ENCODE measurements around the gene KAT6B.

Gene KAT6B

GRCh38 chr10:74995806-74996205 is 169.4 kb downstream of the KAT6B start:
- no peak for DNase-seq (ENCODE audit: insufficient read length, low spot score)
- TF ChIP-seq PAX5 (IDR thresholded peaks at IDR 0.05; ENCODE audit: insufficient read depth, low read length, severe bottlenecking) (no peak), POU2F2 (IDR thresholded peaks at IDR 0.05; ENCODE audit: low read depth, low read length) (no peak), POLR2A (IDR thresholded peaks at IDR 0.05; ENCODE audit: low read depth, low read length) (no peak), SPI1 (IDR thresholded peaks at IDR 0.05; ENCODE audit: low read depth, low read length) (no peak), TAF1 (IDR thresholded peaks at IDR 0.05; ENCODE audit: low read depth, low read length) (no peak), POLR2AphosphoS5 (IDR thresholded peaks at IDR 0.05; ENCODE audit: low read depth, low read length) (no peak)
- FAIRE-seq: peak; percentile 31

- TF ChIP-seq SPI1 (IDR thresholded peaks at IDR 0.05; ENCODE audit: low read depth, low read length): no peak
- no peak for TF ChIP-seq TAF1 (IDR thresholded peaks at IDR 0.05; ENCODE audit: low read depth, low read length)
- TF ChIP-seq PAX5 (IDR thresholded peaks at IDR 0.05; ENCODE audit: insufficient read depth, low read length, severe bottlenecking): no peak
- TF ChIP-seq POU2F2 (IDR thresholded peaks at IDR 0.05; ENCODE audit: low read depth, low read length): no peak
- TF ChIP-seq POLR2AphosphoS5 (IDR thresholded peaks at IDR 0.05; ENCODE audit: low read depth, low read length): no peak
- TF ChIP-seq POLR2A (IDR thresholded peaks at IDR 0.05; ENCODE audit: low read depth, low read length): no peak
- no peak for FAIRE-seq
- no peak for DNase-seq (ENCODE audit: insufficient read length, low spot score)
These were observed 170.8 kb downstream of the KAT6B start for GRCh38 chr10:74997163-74997562.

- DNase-seq (ENCODE audit: insufficient read length, low spot score): no peak
- TF ChIP-seq PAX5 (IDR thresholded peaks at IDR 0.05; ENCODE audit: insufficient read depth, low read length, severe bottlenecking) (no peak), SPI1 (IDR thresholded peaks at IDR 0.05; ENCODE audit: low read depth, low read length) (peak; percentile 59; the same call in 1 of the 2 replicates), POLR2A (IDR thresholded peaks at IDR 0.05; ENCODE audit: low read depth, low read length) (no peak)
- FAIRE-seq: peak; percentile 35
These were observed 174.4 kb downstream of the KAT6B start for GRCh38 chr10:75000748-75001321.

DNA sequence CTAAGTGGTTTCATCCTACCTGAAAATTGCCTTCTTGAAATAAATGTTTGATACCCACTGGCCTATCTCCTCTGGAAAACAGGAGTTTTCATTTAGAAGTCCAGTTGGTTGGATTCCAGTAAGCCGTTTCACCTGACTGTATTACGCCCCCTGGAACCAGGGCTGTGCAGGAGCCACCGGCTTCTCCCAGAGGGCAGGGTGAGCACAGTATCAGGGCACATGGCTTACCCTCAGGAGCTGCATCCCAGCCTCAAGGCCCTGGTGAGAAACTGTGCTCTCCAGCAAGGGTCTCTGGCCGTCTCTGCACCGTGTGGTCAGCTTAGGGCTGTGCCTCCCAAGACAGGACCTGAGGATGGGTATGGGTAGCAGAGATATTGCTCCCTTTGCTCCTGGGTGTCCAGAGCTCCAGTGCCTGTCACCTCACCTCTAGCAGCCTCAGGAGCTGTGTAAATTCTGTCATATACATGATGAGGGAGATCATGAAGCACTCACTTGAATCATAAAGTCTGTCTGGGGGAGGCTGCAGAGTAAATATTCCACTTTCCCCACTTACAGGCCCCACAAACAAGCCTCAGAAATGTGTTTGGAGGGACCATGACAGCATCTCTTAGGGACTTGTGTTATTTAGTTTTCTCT is 175.4 kb downstream of the KAT6B start:
- FAIRE-seq (no peak), DNase-seq (ENCODE audit: insufficient read length, low spot score) (no peak)
- TF ChIP-seq POU2F2 (IDR thresholded peaks at IDR 0.05; ENCODE audit: low read depth, low read length) (no peak), POLR2AphosphoS5 (IDR thresholded peaks at IDR 0.05; ENCODE audit: low read depth, low read length) (no peak), PAX5 (IDR thresholded peaks at IDR 0.05; ENCODE audit: insufficient read depth, low read length, severe bottlenecking) (no peak), POLR2A (IDR thresholded peaks at IDR 0.05; ENCODE audit: low read depth, low read length) (no peak), SPI1 (IDR thresholded peaks at IDR 0.05; ENCODE audit: low read depth, low read length) (no peak), TAF1 (IDR thresholded peaks at IDR 0.05; ENCODE audit: low read depth, low read length) (no peak)

GRCh38 chr10:75002351-75002725 is 175.9 kb downstream of the KAT6B start:
- no peak for DNase-seq (ENCODE audit: insufficient read length, low spot score)
- FAIRE-seq: no peak
- TF ChIP-seq POU2F2 (IDR thresholded peaks at IDR 0.05; ENCODE audit: low read depth, low read length): no peak
- no peak for TF ChIP-seq SPI1 (IDR thresholded peaks at IDR 0.05; ENCODE audit: low read depth, low read length)
- no peak for TF ChIP-seq PAX5 (IDR thresholded peaks at IDR 0.05; ENCODE audit: insufficient read depth, low read length, severe bottlenecking)
- no peak for TF ChIP-seq POLR2AphosphoS5 (IDR thresholded peaks at IDR 0.05; ENCODE audit: low read depth, low read length)
- TF ChIP-seq POLR2A (IDR thresholded peaks at IDR 0.05; ENCODE audit: low read depth, low read length): no peak
- TF ChIP-seq TAF1 (IDR thresholded peaks at IDR 0.05; ENCODE audit: low read depth, low read length): no peak

DNA sequence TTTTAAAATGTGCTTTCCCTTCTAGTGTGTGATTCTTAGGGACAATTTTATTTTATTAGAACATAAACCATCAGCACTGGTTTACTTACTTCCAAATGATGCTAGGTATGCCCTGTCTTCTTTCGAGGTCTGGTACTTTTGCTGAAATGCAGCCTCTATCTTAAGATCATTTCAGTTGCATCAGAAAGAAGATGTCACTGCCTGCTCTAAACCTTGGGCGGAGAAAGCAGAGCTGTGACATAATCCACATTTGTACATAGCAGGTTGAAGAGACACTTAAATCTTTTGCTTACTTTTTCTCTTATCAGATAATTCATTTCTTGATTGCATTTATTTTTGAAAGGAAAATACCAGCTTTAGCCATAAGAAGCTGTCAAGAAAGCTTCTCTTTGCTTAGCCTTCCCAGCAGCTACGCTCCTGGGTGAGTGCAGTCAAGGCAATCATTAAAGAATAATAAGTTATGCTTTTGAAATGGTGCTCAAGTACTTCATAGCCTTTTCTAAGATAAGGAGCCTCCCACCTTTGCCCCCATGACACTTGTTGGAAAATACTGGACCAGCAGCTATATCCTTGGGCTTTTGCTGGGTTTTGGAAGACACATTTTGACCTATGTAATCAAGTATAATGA is 176.7 kb downstream of the KAT6B start:
- no peak for TF ChIP-seq POLR2AphosphoS5 (IDR thresholded peaks at IDR 0.05; ENCODE audit: low read depth, low read length)
- no peak for TF ChIP-seq POU2F2 (IDR thresholded peaks at IDR 0.05; ENCODE audit: low read depth, low read length)
- no peak for FAIRE-seq

DNA sequence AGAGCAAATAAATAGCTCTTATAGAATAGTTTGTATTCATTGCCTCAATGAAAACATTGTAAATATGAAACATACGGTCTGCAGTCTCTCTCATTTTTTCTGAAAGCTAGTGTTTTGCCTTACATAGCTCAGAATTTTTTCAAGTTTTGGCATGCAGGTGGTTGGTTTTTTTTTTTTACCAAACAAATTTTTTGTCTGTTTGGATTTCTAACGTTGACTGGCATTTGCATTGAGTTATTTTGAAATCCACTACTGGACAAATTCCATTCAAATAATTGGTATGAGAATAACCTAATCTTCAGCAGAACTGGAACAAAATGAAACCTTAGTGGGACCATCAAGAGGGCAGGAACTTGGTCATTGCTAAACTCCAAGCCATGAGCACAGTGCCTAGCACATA is 177.5 kb downstream of the KAT6B start:
- no peak for DNase-seq (ENCODE audit: insufficient read length, low spot score)
- FAIRE-seq: no peak
- TF ChIP-seq POLR2A (IDR thresholded peaks at IDR 0.05; ENCODE audit: low read depth, low read length) (no peak), POU2F2 (IDR thresholded peaks at IDR 0.05; ENCODE audit: low read depth, low read length) (no peak), TAF1 (IDR thresholded peaks at IDR 0.05; ENCODE audit: low read depth, low read length) (no peak), POLR2AphosphoS5 (IDR thresholded peaks at IDR 0.05; ENCODE audit: low read depth, low read length) (no peak), SPI1 (IDR thresholded peaks at IDR 0.05; ENCODE audit: low read depth, low read length) (no peak), PAX5 (IDR thresholded peaks at IDR 0.05; ENCODE audit: insufficient read depth, low read length, severe bottlenecking) (no peak)

More for the DNA sequence above, 176.7 kb downstream of the KAT6B start:
- DNase-seq (ENCODE audit: insufficient read length, low spot score): no peak

GRCh38 chr10:75007646-75008045 is 181.2 kb downstream of the KAT6B start:
- TF ChIP-seq SPI1 (IDR thresholded peaks at IDR 0.05; ENCODE audit: low read depth, low read length): no peak
- TF ChIP-seq PAX5 (IDR thresholded peaks at IDR 0.05; ENCODE audit: insufficient read depth, low read length, severe bottlenecking): no peak
- no peak for TF ChIP-seq POLR2A (IDR thresholded peaks at IDR 0.05; ENCODE audit: low read depth, low read length)
- TF ChIP-seq POLR2AphosphoS5 (IDR thresholded peaks at IDR 0.05; ENCODE audit: low read depth, low read length): no peak
- no peak for TF ChIP-seq POU2F2 (IDR thresholded peaks at IDR 0.05; ENCODE audit: low read depth, low read length)
- DNase-seq (ENCODE audit: insufficient read length, low spot score) (no peak), FAIRE-seq (peak; percentile 73)

- no peak for TF ChIP-seq POLR2AphosphoS5 (IDR thresholded peaks at IDR 0.05; ENCODE audit: low read depth, low read length)
- no peak for TF ChIP-seq SPI1 (IDR thresholded peaks at IDR 0.05; ENCODE audit: low read depth, low read length)
- no peak for TF ChIP-seq POU2F2 (IDR thresholded peaks at IDR 0.05; ENCODE audit: low read depth, low read length)
- no peak for TF ChIP-seq PAX5 (IDR thresholded peaks at IDR 0.05; ENCODE audit: insufficient read depth, low read length, severe bottlenecking)
- TF ChIP-seq POLR2A (IDR thresholded peaks at IDR 0.05; ENCODE audit: low read depth, low read length): no peak
- no peak for TF ChIP-seq TAF1 (IDR thresholded peaks at IDR 0.05; ENCODE audit: low read depth, low read length)
- DNase-seq (ENCODE audit: insufficient read length, low spot score) (no peak), FAIRE-seq (no peak)
These were observed 182.6 kb downstream of the KAT6B start for GRCh38 chr10:75008952-75009351.

All from GM12891 (cell line).